ENCODE measurements around the gene NANOS3. TPM values are rescaled to one million over a fixed set of nuclear protein-coding genes. Genes with fewer than 3 reads are reported as not detected.

NANOS3 gene
- total and polyA plus RNA-seq, 2 experiments from 2014 or later, result not detected

GRCh38 chr19:13877303-13877702, 369 bp downstream of the NANOS3 start (continued):
- TF ChIP-seq, protein P1, sequence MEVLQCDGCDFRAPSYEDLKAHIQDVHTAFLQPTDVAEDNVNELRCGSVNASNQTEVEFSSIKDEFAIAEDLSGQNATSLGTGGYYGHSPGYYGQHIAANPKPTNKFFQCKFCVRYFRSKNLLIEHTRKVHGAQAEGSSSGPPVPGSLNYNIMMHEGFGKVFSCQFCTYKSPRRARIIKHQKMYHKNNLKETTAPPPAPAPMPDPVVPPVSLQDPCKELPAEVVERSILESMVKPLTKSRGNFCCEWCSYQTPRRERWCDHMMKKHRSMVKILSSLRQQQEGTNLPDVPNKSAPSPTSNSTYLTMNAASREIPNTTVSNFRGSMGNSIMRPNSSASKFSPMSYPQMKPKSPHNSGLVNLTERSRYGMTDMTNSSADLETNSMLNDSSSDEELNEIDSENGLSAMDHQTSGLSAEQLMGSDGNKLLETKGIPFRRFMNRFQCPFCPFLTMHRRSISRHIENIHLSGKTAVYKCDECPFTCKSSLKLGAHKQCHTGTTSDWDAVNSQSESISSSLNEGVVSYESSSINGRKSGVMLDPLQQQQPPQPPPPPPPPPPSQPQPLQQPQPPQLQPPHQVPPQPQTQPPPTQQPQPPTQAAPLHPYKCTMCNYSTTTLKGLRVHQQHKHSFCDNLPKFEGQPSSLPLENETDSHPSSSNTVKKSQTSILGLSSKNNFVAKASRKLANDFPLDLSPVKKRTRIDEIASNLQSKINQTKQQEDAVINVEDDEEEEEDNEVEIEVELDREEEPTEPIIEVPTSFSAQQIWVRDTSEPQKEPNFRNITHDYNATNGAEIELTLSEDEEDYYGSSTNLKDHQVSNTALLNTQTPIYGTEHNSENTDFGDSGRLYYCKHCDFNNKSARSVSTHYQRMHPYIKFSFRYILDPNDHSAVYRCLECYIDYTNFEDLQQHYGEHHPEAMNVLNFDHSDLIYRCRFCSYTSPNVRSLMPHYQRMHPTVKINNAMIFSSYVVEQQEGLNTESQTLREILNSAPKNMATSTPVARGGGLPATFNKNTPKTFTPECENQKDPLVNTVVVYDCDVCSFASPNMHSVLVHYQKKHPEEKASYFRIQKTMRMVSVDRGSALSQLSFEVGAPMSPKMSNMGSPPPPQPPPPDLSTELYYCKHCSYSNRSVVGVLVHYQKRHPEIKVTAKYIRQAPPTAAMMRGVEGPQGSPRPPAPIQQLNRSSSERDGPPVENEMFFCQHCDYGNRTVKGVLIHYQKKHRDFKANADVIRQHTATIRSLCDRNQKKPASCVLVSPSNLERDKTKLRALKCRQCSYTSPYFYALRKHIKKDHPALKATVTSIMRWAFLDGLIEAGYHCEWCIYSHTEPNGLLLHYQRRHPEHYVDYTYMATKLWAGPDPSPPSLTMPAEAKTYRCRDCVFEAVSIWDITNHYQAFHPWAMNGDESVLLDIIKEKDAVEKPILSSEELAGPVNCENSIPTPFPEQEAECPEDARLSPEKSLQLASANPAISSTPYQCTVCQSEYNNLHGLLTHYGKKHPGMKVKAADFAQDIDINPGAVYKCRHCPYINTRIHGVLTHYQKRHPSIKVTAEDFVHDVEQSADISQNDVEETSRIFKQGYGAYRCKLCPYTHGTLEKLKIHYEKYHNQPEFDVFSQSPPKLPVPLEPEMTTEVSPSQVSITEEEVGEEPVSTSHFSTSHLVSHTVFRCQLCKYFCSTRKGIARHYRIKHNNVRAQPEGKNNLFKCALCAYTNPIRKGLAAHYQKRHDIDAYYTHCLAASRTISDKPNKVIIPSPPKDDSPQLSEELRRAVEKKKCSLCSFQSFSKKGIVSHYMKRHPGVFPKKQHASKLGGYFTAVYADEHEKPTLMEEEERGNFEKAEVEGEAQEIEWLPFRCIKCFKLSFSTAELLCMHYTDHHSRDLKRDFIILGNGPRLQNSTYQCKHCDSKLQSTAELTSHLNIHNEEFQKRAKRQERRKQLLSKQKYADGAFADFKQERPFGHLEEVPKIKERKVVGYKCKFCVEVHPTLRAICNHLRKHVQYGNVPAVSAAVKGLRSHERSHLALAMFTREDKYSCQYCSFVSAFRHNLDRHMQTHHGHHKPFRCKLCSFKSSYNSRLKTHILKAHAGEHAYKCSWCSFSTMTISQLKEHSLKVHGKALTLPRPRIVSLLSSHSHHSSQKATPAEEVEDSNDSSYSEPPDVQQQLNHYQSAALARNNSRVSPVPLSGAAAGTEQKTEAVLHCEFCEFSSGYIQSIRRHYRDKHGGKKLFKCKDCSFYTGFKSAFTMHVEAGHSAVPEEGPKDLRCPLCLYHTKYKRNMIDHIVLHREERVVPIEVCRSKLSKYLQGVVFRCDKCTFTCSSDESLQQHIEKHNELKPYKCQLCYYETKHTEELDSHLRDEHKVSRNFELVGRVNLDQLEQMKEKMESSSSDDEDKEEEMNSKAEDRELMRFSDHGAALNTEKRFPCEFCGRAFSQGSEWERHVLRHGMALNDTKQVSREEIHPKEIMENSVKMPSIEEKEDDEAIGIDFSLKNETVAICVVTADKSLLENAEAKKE (CRISPR knock-in tag; IDR thresholded peaks at IDR 0.05), result no peak
- TF ChIP-seq POLR2AphosphoS5 (IDR thresholded peaks at IDR 0.05; ENCODE audit: low read depth) (no peak), REST (IDR thresholded peaks at IDR 0.05; ENCODE audit: unreplicated experiment) (no peak), EZH2 (IDR thresholded peaks at IDR 0.05; ENCODE audit: low read depth, unreplicated experiment) (no peak), ZNF331 (CRISPR knock-in tag; IDR thresholded peaks at IDR 0.05; ENCODE audit: low read depth) (no peak), STAT1 (IDR thresholded peaks at IDR 0.05; ENCODE audit: unreplicated experiment) (no peak), CTCF (conservative IDR thresholded peaks at IDR 0.05; ENCODE audit: low read depth in 2 of 2) (no peak), JUNB (IDR thresholded peaks at IDR 0.05; ENCODE audit: unreplicated experiment) (no peak)

Measured in GM23338 (cell line).